T-helper 2 cell (primary cell): ENCODE measurements around the gene ECPAS.
"Not testable (repeated sequence)": the region's sequence is repeated elsewhere in the genome, so short reads cannot be mapped to it uniquely, and the experiment has no call there.

ENCODE experiments used
- DNase-seq, 5 experiments: peaks; one replicate each; pipeline versions ENCODE4 v3.0.0 to v3.0.0-alpha.2; 2012 to 2022

Gene ECPAS

GRCh38 chr9:111411266-111411665 is 72.9 kb downstream of the ECPAS start:
- no peak for DNase-seq

- no peak for DNase-seq
These were observed 76.4 kb downstream of the ECPAS start for GRCh38 chr9:111407813-111408212.

- peak in 1 of 5 experiments; percentile 29 for DNase-seq
These were observed 78.5 kb downstream of the ECPAS start for GRCh38 chr9:111405701-111406100.

- DNase-seq: not testable (repeated sequence)
These were observed 82.7 kb downstream of the ECPAS start for GRCh38 chr9:111401486-111401885.

GRCh38 chr9:111400564-111400898 is 83.7 kb downstream of the ECPAS start:
- DNase-seq: no peak

GRCh38 chr9:111399772-111400563 is 84.2 kb downstream of the ECPAS start:
- DNase-seq: peak in 1 of 5 experiments; percentile 31

- DNase-seq: no peak
These were observed 84.9 kb downstream of the ECPAS start for GRCh38 chr9:111399211-111399739.

- DNase-seq: peak in 1 of 5 experiments; percentile 4
These were observed 90.2 kb downstream of the ECPAS start for GRCh38 chr9:111393971-111394370.

- DNase-seq: no peak
These were observed 94.8 kb downstream of the ECPAS start for GRCh38 chr9:111389406-111389805.

GRCh38 chr9:111386386-111386785 is 97.8 kb downstream of the ECPAS start:
- DNase-seq: peak in 1 of 5 experiments; percentile 55

GRCh38 chr9:111381006-111381405 is 103.2 kb downstream of the ECPAS start:
- DNase-seq: no peak

- no peak for DNase-seq
These were observed 108.2 kb downstream of the ECPAS start for GRCh38 chr9:111375817-111376564.

- DNase-seq: no peak
These were observed 109.1 kb downstream of the ECPAS start for GRCh38 chr9:111375062-111375461.

GRCh38 chr9:111372297-111372696 is 111.9 kb downstream of the ECPAS start:
- no peak for DNase-seq

GRCh38 chr9:111366978-111367377 is 117.2 kb downstream of the ECPAS start:
- DNase-seq: no peak

GRCh38 chr9:111362526-111362925 is 121.7 kb downstream of the ECPAS start:
- DNase-seq: no peak

GRCh38 chr9:111360881-111361280 is 123.3 kb downstream of the ECPAS start:
- no peak for DNase-seq

GRCh38 chr9:111356481-111357244 is 127.5 kb downstream of the ECPAS start:
- peak in 1 of 5 experiments; percentile 4 for DNase-seq

GRCh38 chr9:111352545-111352944 is 131.6 kb downstream of the ECPAS start:
- no peak for DNase-seq

GRCh38 chr9:111350556-111350955 is 133.6 kb downstream of the ECPAS start:
- no peak for DNase-seq

GRCh38 chr9:111349766-111350165 is 134.4 kb downstream of the ECPAS start:
- DNase-seq: no peak

- DNase-seq: no peak
These were observed 135.3 kb downstream of the ECPAS start for GRCh38 chr9:111348821-111349271.

GRCh38 chr9:111334318-111334863 is 149.8 kb downstream of the ECPAS start:
- DNase-seq: peak in 1 of 5 experiments; percentile 28
